T-helper 1 cell treated with Interleukin-12 subunit alpha and Interleukin-12 subunit beta and Interleukin-4 antibody, amounts not matched to agents 30 ng/mL and 1 ng/mL, for 36 hours (primary cell): ENCODE measurements around the gene BTRC. TPM values are rescaled to one million over a fixed set of nuclear protein-coding genes. Genes with fewer than 3 reads are reported as not detected.
"Not testable (repeated sequence)": the region's sequence is repeated elsewhere in the genome, so short reads cannot be mapped to it uniquely, and the experiment has no call there.

Experiments
- intact Hi-C: fragments of 100-400 bp; cut with micrococcal nuclease; formaldehyde crosslinking; loops from one replicate; pipeline ENCODE4 v1.15.1; 2024
- total RNA-seq: library from RNA; stranded (reverse); gene quantifications from 2 replicates; pipeline ENCODE4 v1.2.3, GENCODE V29; 2022

The BTRC gene
- 14.8 and 23.6 TPM in 2 replicates for total RNA-seq

GRCh38 chr10:101353692-101354327 lies at the start of gene BTRC:
Gene BTRC, plus strand, starts transcription at chr10:101354165. Its CDS starts 16 bp downstream, at chr10:101354181.
- intact Hi-C loops = loop anchor here (1.0 to 10.0 kb wide), 17 partner anchors 43 to 1733 kb away; partner anchors contain the start of genes ARMH3, COX15, CUTC and DPCD

- intact Hi-C loops = no loop called here
Measured at GRCh38 chr10:101304316-101304715, 49.6 kb upstream of the BTRC start.

- intact Hi-C loops = no loop called here
Measured at GRCh38 chr10:101305320-101306241, 48.4 kb upstream of the BTRC start.

GRCh38 chr10:101308051-101308450 lies 45.9 kb upstream of the BTRC start:
- intact Hi-C loops = no loop called here

GRCh38 chr10:101310529-101311184 lies 43.3 kb upstream of the BTRC start:
- intact Hi-C loops = no loop called here

GRCh38 chr10:101311185-101312066 lies 42.5 kb upstream of the BTRC start:
- intact Hi-C loops = no loop called here

- intact Hi-C loops = no loop called here
Measured at GRCh38 chr10:101319241-101319915, 34.6 kb upstream of the BTRC start.

- intact Hi-C loops = no loop called here
Measured at GRCh38 chr10:101321073-101321472, 32.9 kb upstream of the BTRC start.

- intact Hi-C loops = no loop called here
Measured at GRCh38 chr10:101322266-101323108, 31.5 kb upstream of the BTRC start.

- intact Hi-C loops = no loop called here
Measured at GRCh38 chr10:101323495-101323894, 30.5 kb upstream of the BTRC start.

GRCh38 chr10:101327454-101327853 lies 26.5 kb upstream of the BTRC start:
- intact Hi-C loops = not testable (repeated sequence)

- intact Hi-C loops = no loop called here
Measured at GRCh38 chr10:101329341-101330032, 24.5 kb upstream of the BTRC start.

GRCh38 chr10:101330231-101330630 lies 23.7 kb upstream of the BTRC start:
- intact Hi-C loops = no loop called here

- intact Hi-C loops = no loop called here
Measured at GRCh38 chr10:101330631-101331225, 23.2 kb upstream of the BTRC start.

GRCh38 chr10:101331956-101332355 lies 22.0 kb upstream of the BTRC start:
- intact Hi-C loops = no loop called here

GRCh38 chr10:101334259-101334658 lies 19.7 kb upstream of the BTRC start:
- intact Hi-C loops = not testable (repeated sequence)

- intact Hi-C loops = no loop called here
Measured at GRCh38 chr10:101336382-101336781, 17.6 kb upstream of the BTRC start.

GRCh38 chr10:101337836-101338235 lies 16.1 kb upstream of the BTRC start:
- intact Hi-C loops = no loop called here
